Neural cell (in vitro differentiated cells): ENCODE results near the gene VAX1.
"Not testable (repeated sequence)": the region's sequence is repeated elsewhere in the genome, so short reads cannot be mapped to it uniquely, and the experiment has no call there.

Source experiments
- EP300 ChIP-seq: fragments of 450-650 bp; conservative IDR thresholded peaks from 2 replicates; pipeline ENCODE4 v1.6.1; 2014; ENCODE audit warnings: antibody characterized with exemption, mild to moderate bottlenecking, moderate library complexity; ENCODE audit not compliant: poor library complexity, severe bottlenecking
- EZH2 ChIP-seq: fragments of 200-600, 300-800 bp; shearing (Covaris generic), sonication (generic); IDR thresholded peaks from 2 replicates; pipeline ENCODE4 v1.6.1; 2014; ENCODE audit warnings: antibody characterized with exemption, low read length, borderline replicate concordance, mild to moderate bottlenecking; ENCODE audit not compliant: insufficient read depth, poor library complexity, severe bottlenecking
- MXI1 ChIP-seq: fragments of 450-650 bp; conservative IDR thresholded peaks from 2 replicates; pipeline ENCODE4 v1.6.1; 2014; ENCODE audit warnings: antibody characterized with exemption, mild to moderate bottlenecking; ENCODE audit not compliant: poor library complexity, severe bottlenecking
- POLR2AphosphoS5 ChIP-seq: IDR thresholded peaks from 2 replicates; pipeline ENCODE4 v1.6.1; 2012
- SMC3 ChIP-seq: fragments of 450-650 bp; conservative IDR thresholded peaks from 2 replicates; pipeline ENCODE4 v1.6.1; 2014; ENCODE audit warnings: antibody characterized with exemption, mild to moderate bottlenecking, moderate library complexity; ENCODE audit not compliant: poor library complexity
- TAF1 ChIP-seq: IDR thresholded peaks from 2 replicates; pipeline ENCODE4 v1.6.1; 2012; ENCODE audit warnings: low read depth
- TF ChIP-seq, protein P1 (sequence below): fragments of 450-650 bp; IDR thresholded peaks from 2 replicates; pipeline ENCODE4 v1.5.1; 2014; ENCODE audit warnings: antibody characterized with exemption, mild to moderate bottlenecking, moderate library complexity; ENCODE audit not compliant: poor library complexity, severe bottlenecking
- TF ChIP-seq, protein P2 (sequence below): IDR thresholded peaks from 2 replicates; pipeline ENCODE4 v1.6.1; 2012; ENCODE audit warnings: borderline replicate concordance

DNA sequence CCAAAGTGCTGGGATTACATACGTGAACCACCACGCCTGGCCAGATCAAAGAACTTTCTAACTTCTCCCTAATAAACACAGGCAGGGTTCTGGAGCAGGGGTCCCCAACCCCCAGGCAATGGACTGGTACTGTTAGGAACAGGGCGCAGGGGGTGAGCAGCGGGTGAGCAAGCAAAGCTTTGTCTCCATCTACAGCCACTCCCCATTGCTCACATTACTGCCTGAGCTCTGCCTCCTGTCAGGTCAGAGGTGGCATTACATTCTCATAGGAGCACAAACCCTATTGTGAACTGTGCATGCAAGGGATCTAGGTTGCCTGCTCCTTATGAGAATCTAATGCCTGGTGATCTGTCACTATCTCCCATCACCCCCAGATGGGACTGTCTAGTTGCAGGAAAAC, 47.7 kb upstream of the VAX1 start:
- TF ChIP-seq, protein P1, sequence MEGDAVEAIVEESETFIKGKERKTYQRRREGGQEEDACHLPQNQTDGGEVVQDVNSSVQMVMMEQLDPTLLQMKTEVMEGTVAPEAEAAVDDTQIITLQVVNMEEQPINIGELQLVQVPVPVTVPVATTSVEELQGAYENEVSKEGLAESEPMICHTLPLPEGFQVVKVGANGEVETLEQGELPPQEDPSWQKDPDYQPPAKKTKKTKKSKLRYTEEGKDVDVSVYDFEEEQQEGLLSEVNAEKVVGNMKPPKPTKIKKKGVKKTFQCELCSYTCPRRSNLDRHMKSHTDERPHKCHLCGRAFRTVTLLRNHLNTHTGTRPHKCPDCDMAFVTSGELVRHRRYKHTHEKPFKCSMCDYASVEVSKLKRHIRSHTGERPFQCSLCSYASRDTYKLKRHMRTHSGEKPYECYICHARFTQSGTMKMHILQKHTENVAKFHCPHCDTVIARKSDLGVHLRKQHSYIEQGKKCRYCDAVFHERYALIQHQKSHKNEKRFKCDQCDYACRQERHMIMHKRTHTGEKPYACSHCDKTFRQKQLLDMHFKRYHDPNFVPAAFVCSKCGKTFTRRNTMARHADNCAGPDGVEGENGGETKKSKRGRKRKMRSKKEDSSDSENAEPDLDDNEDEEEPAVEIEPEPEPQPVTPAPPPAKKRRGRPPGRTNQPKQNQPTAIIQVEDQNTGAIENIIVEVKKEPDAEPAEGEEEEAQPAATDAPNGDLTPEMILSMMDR = not testable (repeated sequence)
- TF ChIP-seq POLR2AphosphoS5, EP300, EZH2, SMC3, MXI1, TAF1: not testable (repeated sequence)
- TF ChIP-seq, protein P2, sequence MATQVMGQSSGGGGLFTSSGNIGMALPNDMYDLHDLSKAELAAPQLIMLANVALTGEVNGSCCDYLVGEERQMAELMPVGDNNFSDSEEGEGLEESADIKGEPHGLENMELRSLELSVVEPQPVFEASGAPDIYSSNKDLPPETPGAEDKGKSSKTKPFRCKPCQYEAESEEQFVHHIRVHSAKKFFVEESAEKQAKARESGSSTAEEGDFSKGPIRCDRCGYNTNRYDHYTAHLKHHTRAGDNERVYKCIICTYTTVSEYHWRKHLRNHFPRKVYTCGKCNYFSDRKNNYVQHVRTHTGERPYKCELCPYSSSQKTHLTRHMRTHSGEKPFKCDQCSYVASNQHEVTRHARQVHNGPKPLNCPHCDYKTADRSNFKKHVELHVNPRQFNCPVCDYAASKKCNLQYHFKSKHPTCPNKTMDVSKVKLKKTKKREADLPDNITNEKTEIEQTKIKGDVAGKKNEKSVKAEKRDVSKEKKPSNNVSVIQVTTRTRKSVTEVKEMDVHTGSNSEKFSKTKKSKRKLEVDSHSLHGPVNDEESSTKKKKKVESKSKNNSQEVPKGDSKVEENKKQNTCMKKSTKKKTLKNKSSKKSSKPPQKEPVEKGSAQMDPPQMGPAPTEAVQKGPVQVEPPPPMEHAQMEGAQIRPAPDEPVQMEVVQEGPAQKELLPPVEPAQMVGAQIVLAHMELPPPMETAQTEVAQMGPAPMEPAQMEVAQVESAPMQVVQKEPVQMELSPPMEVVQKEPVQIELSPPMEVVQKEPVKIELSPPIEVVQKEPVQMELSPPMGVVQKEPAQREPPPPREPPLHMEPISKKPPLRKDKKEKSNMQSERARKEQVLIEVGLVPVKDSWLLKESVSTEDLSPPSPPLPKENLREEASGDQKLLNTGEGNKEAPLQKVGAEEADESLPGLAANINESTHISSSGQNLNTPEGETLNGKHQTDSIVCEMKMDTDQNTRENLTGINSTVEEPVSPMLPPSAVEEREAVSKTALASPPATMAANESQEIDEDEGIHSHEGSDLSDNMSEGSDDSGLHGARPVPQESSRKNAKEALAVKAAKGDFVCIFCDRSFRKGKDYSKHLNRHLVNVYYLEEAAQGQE = not testable (repeated sequence)
